Right forelimb (tissue), 1 donor: ENCODE results near the gene TRAPPC11.
A peak's percentile ranks its signal among the peaks of the same experiment; 100 is the strongest.
"Not testable (repeated sequence)": the region's sequence is repeated elsewhere in the genome, so short reads cannot be mapped to it uniquely, and the experiment has no call there.

Source experiments
- DNase-seq: peaks from one replicate; pipeline ENCODE4 v3.0.0-alpha.2; 2018

The TRAPPC11 gene

GRCh38 chr4:183659029-183659871, at the start of gene TRAPPC11, which contains the start of gene RWDD4:
Gene TRAPPC11 (plus strand): TSS chr4:183659293. CDS start chr4:183663868, 4,575 bp downstream.
Gene RWDD4 (minus strand): TSS chr4:183659185. CDS start chr4:183658952, 233 bp downstream.
- DNase-seq: peak; percentile 96

DNA sequence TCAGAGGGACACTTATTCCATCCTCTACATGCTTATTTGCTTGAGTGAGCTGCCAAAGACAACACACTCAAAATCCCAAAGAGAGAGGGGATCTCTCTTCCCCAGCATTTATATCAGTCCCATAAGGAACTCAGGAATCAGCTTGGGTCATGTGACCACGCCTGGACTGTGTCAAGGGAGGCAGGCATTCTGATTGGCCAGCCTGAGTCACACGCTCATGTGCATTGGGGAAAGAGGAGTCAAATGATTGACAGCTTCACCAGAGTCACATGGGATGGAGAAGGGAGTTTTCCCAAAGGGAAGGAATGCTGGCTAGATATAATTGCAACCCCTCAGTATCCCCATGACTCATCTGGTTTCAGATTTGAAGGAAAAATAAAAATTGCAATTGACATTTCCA, 49.1 kb upstream of the TRAPPC11 start:
- DNase-seq: no peak

GRCh38 chr4:183610613-183611012, 48.5 kb upstream of the TRAPPC11 start:
- DNase-seq: no peak

GRCh38 chr4:183611210-183611830, 47.8 kb upstream of the TRAPPC11 start:
- no peak for DNase-seq

DNA sequence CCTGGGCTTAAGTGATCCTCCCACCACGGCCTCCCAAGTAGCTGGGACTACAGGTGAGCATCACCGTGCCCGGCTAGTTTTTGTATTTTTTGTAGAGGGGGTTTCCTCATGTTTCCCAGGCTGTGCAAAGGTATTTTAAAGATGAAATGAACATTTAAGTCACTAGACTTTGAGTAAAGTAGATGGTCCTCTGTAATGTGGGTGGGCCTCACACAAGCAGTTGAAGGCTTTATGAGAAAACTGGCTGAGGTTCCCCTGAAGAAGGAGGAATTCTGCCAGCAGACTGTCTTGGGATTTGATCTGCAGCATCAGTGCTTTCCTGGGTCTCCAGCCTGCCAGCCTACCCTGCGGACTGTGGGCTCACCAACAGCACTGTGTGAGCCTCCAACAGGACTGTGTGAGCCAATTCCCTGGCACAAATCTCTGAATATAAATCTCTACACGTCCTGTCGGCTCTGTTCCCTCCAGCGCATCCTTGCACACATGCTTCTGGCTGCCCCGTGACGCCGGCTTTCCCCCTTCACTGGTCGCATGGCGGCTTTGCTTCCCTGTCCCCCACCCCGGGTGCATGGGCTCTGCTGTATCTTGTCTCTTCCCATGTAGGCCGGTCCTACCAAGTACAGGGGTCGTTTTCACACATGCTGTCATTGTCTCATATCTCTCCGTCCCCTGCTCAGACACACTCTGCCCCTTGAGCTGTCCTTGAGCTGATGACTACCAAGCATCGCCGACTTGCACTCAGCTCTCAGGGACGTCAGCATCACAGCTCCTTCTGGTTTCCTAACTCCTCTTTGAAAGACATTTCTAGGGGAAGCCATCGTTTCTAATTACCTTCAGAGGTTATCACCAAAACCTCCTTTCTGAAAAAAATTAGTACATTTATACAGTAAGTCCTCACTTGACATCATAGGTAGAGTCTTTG, 46.5 kb upstream of the TRAPPC11 start:
- DNase-seq: no peak

DNA sequence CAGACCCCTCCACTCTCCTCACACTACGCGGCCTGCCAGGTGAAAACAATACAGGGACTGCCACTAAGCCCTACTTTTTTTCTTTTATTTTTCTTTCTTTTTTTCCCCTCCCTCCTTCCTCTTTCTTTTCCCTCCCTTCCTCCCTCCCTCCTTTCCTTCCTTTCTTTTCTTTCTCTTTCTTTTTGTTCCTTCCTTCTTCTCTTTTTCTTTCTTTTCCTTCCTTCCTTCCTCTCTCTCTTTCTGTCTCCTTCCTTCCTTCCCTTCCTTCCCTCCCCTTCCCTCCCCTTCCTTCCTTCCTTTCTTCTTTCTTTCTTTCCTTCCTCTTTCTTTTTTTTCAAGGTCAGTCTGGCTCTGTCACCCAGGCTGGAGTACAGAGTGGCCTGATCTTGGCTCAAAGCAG, 42.0 kb upstream of the TRAPPC11 start:
- no peak for DNase-seq

DNA sequence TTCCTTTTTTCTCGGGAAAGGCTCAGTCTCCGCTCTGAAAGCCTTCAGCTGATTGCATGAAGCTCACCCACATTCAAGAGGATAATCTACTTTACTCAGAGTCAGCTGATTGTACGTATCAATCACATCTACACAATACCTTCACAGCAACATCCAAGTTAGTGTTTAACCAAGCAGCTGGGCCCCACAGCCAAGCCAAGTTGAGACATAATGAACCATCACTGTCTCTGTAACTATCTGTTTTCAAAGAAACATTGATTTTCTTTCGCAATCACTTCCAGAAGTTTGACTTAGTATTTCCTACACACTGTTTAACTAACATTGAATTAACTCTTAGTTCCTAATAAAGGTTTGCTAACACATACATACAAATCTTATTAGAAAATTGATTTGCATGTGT, 40.4 kb upstream of the TRAPPC11 start:
- no peak for DNase-seq

DNA sequence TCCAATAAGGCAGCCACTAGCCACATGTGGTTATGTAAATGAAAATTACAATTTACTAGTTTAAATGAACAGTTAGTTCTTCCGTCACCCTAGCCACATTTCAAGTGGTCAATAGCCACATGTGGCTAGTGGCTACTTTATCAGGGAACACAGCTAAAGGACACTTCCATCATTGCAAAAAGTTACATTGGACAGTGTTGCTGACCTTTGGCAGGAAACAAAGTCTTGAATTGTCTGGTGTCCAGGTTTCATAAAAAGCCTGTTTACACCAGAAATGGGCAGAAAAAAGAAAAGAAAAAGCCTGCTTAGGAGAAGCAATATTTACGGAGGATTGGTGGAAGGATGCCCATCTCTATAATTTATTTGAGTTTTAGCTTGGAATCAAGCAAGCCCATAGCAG, 38.7 kb upstream of the TRAPPC11 start:
- DNase-seq: no peak

- no peak for DNase-seq
Observed at GRCh38 chr4:183621875-183622274, 37.2 kb upstream of the TRAPPC11 start.

DNA sequence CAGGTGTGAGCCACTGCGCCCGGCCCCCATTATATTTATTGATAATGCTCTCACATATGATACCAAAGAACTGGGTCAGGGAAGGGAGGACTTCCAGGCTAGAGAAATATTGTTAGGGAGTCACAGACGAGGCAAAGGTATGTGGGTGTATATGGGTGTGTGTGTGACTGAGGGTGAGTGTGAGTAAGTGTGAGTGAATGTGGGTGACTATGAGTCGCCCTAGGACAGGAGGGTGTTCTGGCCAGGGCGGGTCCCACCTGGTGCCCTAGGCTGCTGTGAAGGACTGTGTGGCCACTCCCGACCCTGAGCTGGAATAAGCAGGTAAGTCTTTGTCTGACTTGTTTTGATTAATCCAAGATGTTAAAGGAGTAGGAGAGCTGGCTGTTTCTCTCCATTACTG, 34.5 kb upstream of the TRAPPC11 start:
- DNase-seq: no peak

DNA sequence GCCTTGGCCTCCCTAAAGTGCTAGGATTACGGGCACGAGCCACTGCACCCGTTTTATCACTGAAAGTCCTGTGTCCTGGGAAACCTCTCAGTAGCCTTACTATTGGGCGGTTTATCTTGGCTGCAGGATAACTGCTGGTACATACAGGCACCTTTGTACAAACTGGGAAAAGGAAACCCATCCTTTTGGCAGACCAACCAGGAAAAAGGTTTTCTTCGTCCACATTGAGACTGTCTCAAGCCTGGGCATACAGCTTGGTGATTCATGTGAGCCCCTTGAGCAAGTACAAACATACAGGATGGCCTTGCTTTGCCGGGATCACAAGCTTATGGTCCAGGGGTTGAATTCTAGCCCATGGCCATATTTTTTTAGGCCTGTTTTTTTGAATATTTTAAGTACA, 32.9 kb upstream of the TRAPPC11 start:
- no peak for DNase-seq

GRCh38 chr4:183627286-183627685, 31.8 kb upstream of the TRAPPC11 start:
- not testable (repeated sequence) for DNase-seq

DNA sequence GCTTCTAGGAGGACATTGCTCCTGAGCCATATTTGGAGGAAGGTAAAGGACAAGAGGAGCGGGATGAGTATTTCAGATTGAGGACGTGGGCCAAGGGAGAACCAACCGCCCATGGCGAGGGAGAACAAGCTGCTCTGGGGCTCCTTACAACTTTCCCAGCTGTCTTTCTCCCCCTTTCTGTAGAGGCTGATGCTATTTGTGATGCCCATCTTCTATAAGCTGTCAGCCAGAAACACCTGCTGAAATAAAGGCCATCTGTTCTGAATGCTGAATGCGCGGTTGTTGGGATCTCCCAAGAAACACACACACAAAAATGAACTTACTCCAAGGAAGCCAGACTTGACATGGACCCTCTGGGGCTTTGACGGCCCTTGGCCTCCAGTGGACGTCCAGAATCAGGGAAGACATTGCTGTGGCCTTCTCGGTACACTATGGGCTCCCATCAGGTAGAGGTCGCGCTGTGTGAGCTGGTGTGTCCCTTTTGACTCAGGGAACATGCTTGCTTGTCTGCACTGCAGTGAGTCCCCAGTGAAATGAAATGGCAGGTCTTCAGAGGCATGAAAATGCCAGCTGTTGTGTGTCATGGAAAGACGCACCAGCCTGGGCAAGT, 31.0 kb upstream of the TRAPPC11 start:
- no peak for DNase-seq

DNA sequence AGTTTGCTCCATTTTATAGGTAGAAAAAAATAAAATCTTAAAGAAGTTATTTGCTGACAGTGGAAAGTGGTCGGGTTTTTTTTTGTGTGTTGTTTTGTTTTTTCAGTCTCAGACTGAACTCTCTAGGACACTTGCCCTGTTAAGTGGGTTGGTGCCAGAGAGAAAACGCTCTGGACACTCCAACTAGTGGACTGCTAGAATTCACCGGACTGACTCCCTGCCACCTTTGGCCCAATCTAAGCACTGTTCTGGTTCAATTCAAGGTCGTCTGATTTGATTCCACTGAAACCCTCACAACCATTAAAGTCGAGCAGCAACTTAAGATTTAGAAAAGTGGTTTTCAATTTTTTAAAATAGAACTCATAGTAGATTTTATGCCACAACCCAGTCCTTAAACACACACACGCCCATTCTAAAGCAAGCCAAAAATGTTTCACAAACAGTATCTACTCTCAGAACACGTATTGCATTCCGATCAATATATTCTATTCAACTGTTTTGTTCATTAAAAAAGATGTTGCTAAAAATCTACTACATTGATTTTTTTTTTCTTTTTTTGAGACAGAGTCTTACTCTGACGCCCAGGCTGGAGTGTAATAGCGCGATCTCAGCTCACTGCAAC, 27.4 kb upstream of the TRAPPC11 start:
- DNase-seq: no peak

- no peak for DNase-seq
Observed at GRCh38 chr4:183632689-183633088, 26.4 kb upstream of the TRAPPC11 start.

DNA sequence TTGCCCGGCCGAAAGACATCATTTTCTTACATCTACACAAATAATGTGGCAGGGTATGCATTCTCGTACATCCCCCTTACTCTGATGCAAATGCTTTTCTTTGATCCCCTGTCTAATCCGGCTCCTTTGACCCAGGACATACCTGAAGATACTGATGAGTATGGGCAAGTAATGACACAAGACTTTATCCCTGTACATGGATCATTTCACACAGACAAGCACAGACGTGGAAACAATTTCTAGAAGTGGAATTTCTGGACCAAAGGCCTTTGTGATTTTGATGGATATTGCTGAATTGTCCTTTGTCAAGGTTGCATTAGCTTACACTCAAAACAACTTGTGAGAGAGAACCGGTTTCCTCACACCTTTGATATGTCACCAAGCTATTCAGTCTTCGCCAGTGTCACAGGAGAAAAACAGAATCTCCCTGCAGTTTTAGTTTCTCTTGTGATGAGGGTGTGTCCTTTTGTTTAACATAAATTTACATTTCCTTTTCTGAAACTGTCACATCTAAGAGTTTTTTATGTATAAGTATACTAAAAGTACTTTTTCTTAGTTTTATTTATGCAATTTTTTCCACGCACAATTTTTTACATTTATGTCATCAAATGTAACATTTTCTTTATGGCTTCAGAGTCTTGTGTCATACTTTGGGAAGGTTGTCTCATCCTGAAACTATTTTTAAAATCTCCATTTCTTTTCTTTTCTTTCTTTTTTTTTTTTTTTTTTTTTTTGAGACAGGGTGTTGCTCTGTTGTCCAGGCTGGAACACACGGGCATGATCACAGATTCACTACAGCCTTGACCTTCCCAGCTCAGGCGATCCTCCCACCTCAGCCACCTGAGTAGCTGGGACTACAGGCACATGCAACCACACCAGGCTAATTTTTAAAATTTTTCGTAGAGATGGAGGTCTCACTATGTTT, 25.4 kb upstream of the TRAPPC11 start:
- DNase-seq: no peak

- DNase-seq: no peak
Observed at GRCh38 chr4:183635321-183635720, 23.8 kb upstream of the TRAPPC11 start.

DNA sequence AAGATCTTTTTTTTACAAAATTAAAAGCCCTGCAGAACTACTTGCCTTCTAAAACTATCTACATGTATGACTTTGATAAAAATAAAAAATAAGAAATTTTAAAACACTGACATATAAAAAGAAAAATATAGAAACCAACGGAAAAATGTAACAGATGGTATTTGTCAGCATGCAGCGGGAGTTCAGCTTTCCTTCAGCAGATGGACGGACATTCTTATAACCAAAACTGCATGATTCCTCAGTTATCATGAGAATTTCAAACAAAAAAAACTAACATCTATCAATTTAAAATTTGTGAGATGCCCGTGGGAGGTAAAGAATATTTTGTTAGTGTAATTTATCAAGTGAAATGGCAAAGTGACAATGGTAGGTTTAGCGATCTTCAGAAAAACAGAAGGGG, 23.4 kb upstream of the TRAPPC11 start:
- DNase-seq: no peak

DNA sequence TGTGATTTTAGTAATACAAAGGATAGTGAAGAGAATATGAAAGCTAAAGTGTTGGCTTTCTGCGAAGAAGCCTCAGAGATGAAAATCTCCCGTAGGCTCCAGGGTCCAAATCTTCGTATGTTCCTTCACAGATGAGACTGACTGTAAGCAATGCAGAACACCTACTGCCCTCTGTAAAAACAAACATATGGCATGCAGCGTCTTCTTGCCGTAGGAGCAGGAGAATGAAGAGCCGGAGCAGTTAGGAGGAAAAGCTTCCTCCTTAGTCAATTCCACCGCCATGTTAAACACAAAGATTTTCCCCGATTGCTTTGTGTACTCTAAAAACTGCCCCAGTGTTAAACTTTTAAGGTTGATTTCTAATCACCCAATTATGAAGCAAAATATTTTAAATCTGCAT, 22.6 kb upstream of the TRAPPC11 start:
- DNase-seq: no peak

- DNase-seq: no peak
Observed at GRCh38 chr4:183636923-183637322, 22.2 kb upstream of the TRAPPC11 start.

DNA sequence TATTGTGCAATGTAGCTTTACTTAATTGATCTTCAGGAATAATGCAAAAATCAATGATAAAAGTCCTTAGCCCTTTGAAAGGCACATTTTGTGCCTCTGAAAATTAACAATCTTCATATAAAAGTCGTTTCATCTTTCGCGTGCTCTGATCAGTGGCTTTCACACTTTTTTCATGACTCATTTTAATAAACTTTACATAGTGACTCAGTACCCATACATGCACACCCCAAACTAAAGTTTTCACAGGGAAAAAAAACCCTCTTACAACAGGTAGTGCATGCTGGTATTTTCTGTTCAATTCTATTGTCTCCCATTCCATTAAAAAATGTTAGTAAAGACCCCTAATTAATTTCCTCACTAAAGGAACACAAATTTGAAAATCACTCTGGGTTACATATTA, 21.6 kb upstream of the TRAPPC11 start:
- DNase-seq: no peak
